ENCODE results near the gene VDAC1. TPM values are rescaled to one million over a fixed set of nuclear protein-coding genes. Genes with fewer than 3 reads are reported as not detected.

The VDAC1 gene
- total and polyA plus RNA-seq, 2 donors (not counting 3 experiments of a cell fraction or from before 2014, with no cell fraction given): 116 to 247 TPM

DNA sequence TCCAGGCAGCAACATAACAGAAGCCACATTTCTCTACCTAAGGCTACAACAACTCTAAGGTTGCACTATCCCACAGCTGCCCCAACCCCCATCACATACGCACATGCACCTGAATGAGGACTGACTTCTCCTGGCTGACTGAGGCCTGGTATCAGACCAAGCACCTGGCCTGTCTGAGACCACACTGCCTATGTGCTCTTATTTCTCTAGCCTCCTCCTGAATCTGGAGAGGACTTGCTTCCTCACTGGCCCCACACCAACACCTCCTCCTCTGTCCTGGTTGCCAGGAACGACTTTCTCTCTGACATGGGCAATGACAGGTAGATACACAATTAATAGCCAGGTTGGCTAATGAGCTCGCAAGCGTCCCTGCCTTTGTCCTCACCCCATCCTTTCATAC is 14.9 kb upstream of the VDAC1 start:
- dilution Hi-C loops (cut with MboI; ENCODE audit: extremely low pct_ligation_motif_present, low sequenced_read_pairs): no loop called here
- Histone ChIP-seq H3K79me2 (ENCODE audit: control insufficient read depth, insufficient read depth, low read length) (no peaks in the 10 kb centered on the region), H2AFZ (ENCODE audit: low read depth, low read length) (no peak overlapping the region), H3K9me3 (replicated peaks; ENCODE audit: control insufficient read depth, insufficient read depth, low read length) (no peaks in the 10 kb centered on the region), H3K4me3 (replicated peaks in 1 of 3; ENCODE audit: insufficient read depth in 1 of 3, low read depth in 1 of 3, low read length in 3 of 3) (no peak overlapping the region), H3K9me1 (replicated peaks; ENCODE audit: control insufficient read depth, extremely low read depth, insufficient read depth, low read length) (no peaks in the 10 kb centered on the region), H3K9ac (replicated peaks; ENCODE audit: extremely low read depth, insufficient read depth, low read length) (no peak overlapping the region), H3K27ac (ENCODE audit: insufficient read depth, low read depth, low read length) (no peak overlapping the region), H3K27me3 (ENCODE audit: control insufficient read depth in 2 of 2, insufficient read depth in 2 of 2, low read length in 2 of 2) (peaks cover 0 to 3% of the 10 kb centered on the region in 2 experiments), H3K36me3 (ENCODE audit: control insufficient read depth in 2 of 2, extremely low read depth in 1 of 2, insufficient read depth in 2 of 2, low read length in 2 of 2) (no peaks in the 10 kb centered on the region), H3K4me2 (ENCODE audit: insufficient read depth, low read length) (no peak overlapping the region), H3K4me1 (ENCODE audit: control insufficient read depth, extremely low read depth, insufficient read depth, low read length) (no peaks in the 10 kb centered on the region), H4K20me1 (replicated peaks; ENCODE audit: control insufficient read depth, extremely low read depth, insufficient read depth, low read length) (no peaks in the 10 kb centered on the region)
- BruUV-seq (replicated peaks): no TSS peak
- DNase-seq (ENCODE audit: low read depth, low spot score): no peak
- ChIA-PET CTCF (interaction anchor here (2.3 kb wide), 1 partner anchor 20 kb away, joined by 12 read pairs; no protein-coding TSS in a partner anchor), POLR2A (no interaction called here)
- no peak for FAIRE-seq
- TF ChIP-seq, protein P1, sequence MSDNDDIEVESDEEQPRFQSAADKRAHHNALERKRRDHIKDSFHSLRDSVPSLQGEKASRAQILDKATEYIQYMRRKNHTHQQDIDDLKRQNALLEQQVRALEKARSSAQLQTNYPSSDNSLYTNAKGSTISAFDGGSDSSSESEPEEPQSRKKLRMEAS (IDR thresholded peaks at IDR 0.05; ENCODE audit: insufficient read depth, insufficient read length): no peak
- TF ChIP-seq MYC (IDR thresholded peaks at IDR 0.05; ENCODE audit: low read depth, low read length): no peak
- no peak for TF ChIP-seq FOS (IDR thresholded peaks at IDR 0.05; ENCODE audit: borderline replicate concordance, insufficient read depth, low read length)
- TF ChIP-seq POLR2A (IDR thresholded peaks at IDR 0.05; ENCODE audit: low read depth, low read length): no peak
- TF ChIP-seq POLR2AphosphoS5 (IDR thresholded peaks at IDR 0.05; ENCODE audit: insufficient read depth, low read depth, low read length): no peak
- no peak for TF ChIP-seq JUN (IDR thresholded peaks at IDR 0.05; ENCODE audit: borderline replicate concordance, insufficient read depth, insufficient read length, low read depth)
- TF ChIP-seq GATA2 (IDR thresholded peaks at IDR 0.05; ENCODE audit: insufficient read depth, insufficient read length, low read depth, low read length): no peak
- TF ChIP-seq, protein P2, sequence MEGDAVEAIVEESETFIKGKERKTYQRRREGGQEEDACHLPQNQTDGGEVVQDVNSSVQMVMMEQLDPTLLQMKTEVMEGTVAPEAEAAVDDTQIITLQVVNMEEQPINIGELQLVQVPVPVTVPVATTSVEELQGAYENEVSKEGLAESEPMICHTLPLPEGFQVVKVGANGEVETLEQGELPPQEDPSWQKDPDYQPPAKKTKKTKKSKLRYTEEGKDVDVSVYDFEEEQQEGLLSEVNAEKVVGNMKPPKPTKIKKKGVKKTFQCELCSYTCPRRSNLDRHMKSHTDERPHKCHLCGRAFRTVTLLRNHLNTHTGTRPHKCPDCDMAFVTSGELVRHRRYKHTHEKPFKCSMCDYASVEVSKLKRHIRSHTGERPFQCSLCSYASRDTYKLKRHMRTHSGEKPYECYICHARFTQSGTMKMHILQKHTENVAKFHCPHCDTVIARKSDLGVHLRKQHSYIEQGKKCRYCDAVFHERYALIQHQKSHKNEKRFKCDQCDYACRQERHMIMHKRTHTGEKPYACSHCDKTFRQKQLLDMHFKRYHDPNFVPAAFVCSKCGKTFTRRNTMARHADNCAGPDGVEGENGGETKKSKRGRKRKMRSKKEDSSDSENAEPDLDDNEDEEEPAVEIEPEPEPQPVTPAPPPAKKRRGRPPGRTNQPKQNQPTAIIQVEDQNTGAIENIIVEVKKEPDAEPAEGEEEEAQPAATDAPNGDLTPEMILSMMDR (IDR thresholded peaks at IDR 0.05; ENCODE audit: extremely low read depth in 1 of 2, insufficient read depth in 1 of 2, low read depth in 1 of 2, low read length in 2 of 2): no peak
- no peak for TF ChIP-seq EZH2 (IDR thresholded peaks at IDR 0.05; ENCODE audit: borderline replicate concordance, low read depth, low read length, severe bottlenecking)
- intact Hi-C loops (cut with micrococcal nuclease): no loop called here

All from endothelial cell of umbilical vein (primary cell).